Suprapubic skin (tissue), 4 donors: Measurements from ENCODE around the gene ALKBH1. TPM values are rescaled to one million over a fixed set of nuclear protein-coding genes. Genes with fewer than 3 reads are reported as not detected.

ENCODE experiments used
- DNase-seq, 2 donors: peaks; one replicate each; pipeline ENCODE4 v3.0.0-alpha.2; 2019; ENCODE audit warnings: low spot score in 2 of 2
- H3K27ac ChIP-seq: fragments of 200-600 bp; sonication (generic); one replicate; pipeline ENCODE4 v1.5.1; 2019
- H3K27me3 ChIP-seq: fragments of 200-600 bp; sonication (generic); one replicate; pipeline ENCODE4 v1.5.1; 2019
- H3K36me3 ChIP-seq: fragments of 200-600 bp; sonication (generic); one replicate; pipeline ENCODE4 v1.5.1; 2019
- H3K4me1 ChIP-seq: fragments of 200-600 bp; sonication (generic); one replicate; pipeline ENCODE4 v1.5.1; 2019
- H3K4me3 ChIP-seq: fragments of 200-600 bp; sonication (generic); one replicate; pipeline ENCODE4 v1.5.1; 2019; ENCODE audit warnings: mild to moderate bottlenecking
- H3K9me3 ChIP-seq: fragments of 200-600 bp; sonication (generic); one replicate; pipeline ENCODE4 v1.5.1; 2019
- CTCF ChIP-seq, 2 donors: fragments of 200-600 bp in 1 of 2; fragments of 450-650 bp in 1 of 2; sonication (generic) in 1 of 2; IDR thresholded peaks; one replicate each; pipeline ENCODE4 v1.5.1; 2016 to 2019; ENCODE audit warnings: antibody characterized with exemption in 2 of 2, mild to moderate bottlenecking in 1 of 2, moderate library complexity in 1 of 2
- EP300 ChIP-seq: sonication (generic); formaldehyde crosslinking; IDR thresholded peaks from one replicate; pipeline ENCODE4 v1.6.1; 2017; ENCODE audit warnings: antibody characterized with exemption
- POLR2A ChIP-seq, 2 donors: fragments of 450-650 bp; IDR thresholded peaks; one replicate each; pipeline ENCODE4 v1.6.1; 2017; ENCODE audit warnings: antibody characterized with exemption in 2 of 2, mild to moderate bottlenecking in 2 of 2, moderate library complexity in 2 of 2
- POLR2AphosphoS5 ChIP-seq, 3 donors: sonication (generic); formaldehyde crosslinking; IDR thresholded peaks; one replicate each; pipeline ENCODE4 v1.6.1; 2017; ENCODE audit warnings: antibody characterized with exemption in 3 of 3
- WGBS: methylation state at CpG from one replicate; pipeline ENCODE4 v1.1.5; 2018; 5-methylcytosine and 5-hydroxymethylcytosine counted together
- total RNA-seq, 4 donors: library from RNA; depleted of rRNA; stranded (reverse); fragments of >200 nt; gene quantifications; one replicate each; pipeline ENCODE4 v1.1.0, GENCODE V29; 2016

Gene ALKBH1
- total RNA-seq, 4 donors from 2014 or later: 6.4 to 13.4 (median 7.3) TPM

DNA sequence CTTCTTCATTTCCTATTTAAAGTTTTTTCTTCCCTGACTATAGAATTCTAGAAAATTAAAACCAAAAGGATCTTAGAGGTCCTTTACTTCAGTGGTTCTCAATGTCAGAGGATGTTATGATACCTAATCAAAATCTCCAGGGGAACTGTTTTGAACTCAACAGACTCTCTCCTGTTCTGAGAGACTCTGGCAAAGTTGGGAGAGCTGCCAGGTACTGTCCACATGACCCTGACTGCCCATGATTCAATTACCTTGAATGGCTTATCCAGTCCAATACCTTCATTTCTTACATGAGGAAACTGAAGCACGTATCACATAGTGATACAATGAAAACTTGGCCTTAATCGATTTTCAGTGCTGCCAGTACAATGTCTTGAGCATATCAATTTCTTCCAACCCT, 16.6 kb downstream of the ALKBH1 start:
- Histone ChIP-seq H3K27me3 (no peaks in the 10 kb centered on the region), H3K4me1 (no peaks in the 10 kb centered on the region), H3K9me3 (no peaks in the 10 kb centered on the region), H3K36me3 (peaks cover 65% of the 10 kb centered on the region), H3K4me3 (no peak overlapping the region), H3K27ac (no peak overlapping the region)
- no peak for DNase-seq
- WGBS: 97% methylated on average over 2 of the region's 2 CpGs
- no peak for TF ChIP-seq EP300
- no peak for TF ChIP-seq POLR2A (IDR thresholded peaks at IDR 0.05)

- Histone ChIP-seq H3K4me1 (peaks cover 8% of the 10 kb centered on the region), H3K27ac (no peak overlapping the region)
- 21% methylated on average over 1 of the region's 1 CpG for WGBS
These were observed 25.7 kb downstream of the ALKBH1 start for GRCh38 chr14:77682158-77682553.

DNA sequence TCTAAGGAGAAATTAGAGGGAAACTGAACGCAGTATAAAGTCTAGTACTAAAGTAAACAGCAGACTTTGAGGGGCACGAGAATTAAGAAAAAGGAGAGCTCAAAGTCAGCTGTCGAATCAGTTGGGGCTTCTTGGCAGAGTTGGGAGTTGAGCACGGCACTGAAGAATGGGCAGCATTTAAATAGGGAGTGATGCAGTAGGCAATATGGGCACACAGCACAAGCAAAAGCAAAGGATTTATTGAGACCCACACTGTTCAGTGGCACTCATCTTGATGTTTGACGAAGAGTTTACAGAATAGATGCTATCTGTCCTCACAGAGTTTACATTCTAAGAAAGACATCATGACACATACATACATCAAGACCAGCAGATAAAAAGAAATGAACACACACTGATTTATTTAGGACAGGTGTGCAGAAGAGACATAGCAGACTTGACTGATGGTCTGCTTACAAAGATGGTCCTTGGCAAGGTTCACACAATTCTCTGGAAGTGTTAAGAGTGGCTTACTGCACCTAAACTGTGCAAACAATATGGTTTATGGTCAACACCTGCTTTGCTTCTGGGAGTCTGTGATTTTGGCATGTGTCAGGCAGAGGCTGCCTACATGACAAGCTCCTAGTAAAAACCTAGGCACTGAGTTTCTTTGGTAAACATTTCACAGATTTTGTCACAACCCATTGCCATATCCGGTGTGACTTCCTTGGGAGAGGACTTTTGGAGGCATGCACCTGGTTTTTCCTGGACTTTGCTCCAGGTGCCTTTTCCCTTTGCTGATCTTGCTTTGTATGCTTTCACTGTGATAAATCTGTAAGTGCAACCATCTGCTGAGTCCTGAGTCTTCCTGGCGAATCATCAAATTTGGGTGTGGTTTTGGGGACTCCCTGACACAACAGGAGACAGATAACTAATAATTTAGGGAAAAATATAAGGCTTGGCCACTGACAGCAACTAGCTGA, 26.3 kb downstream of the ALKBH1 start:
- H3K27me3 ChIP-seq: no peaks in the 10 kb centered on the region
- no peak overlapping the region for H3K4me3 ChIP-seq
- H3K36me3 ChIP-seq: peaks cover 21% of the 10 kb centered on the region
- peaks cover 8% of the 10 kb centered on the region for H3K4me1 ChIP-seq
- 82% methylated on average over 7 of the region's 7 CpGs for WGBS
- no peak for DNase-seq
- TF ChIP-seq POLR2AphosphoS5 (IDR thresholded peaks at IDR 0.05): no peak
- no peak for TF ChIP-seq CTCF (IDR thresholded peaks at IDR 0.05)
- TF ChIP-seq EP300: no peak
- TF ChIP-seq POLR2A (IDR thresholded peaks at IDR 0.05): no peak
- no peaks in the 10 kb centered on the region for H3K9me3 ChIP-seq
- no peak overlapping the region for H3K27ac ChIP-seq

More at GRCh38 chr14:77682158-77682553, 25.7 kb downstream of the ALKBH1 start:
- H3K4me3 ChIP-seq: no peak overlapping the region
- peaks cover 25% of the 10 kb centered on the region for H3K36me3 ChIP-seq
- H3K27me3 ChIP-seq: no peaks in the 10 kb centered on the region
- TF ChIP-seq POLR2AphosphoS5 (IDR thresholded peaks at IDR 0.05) (no peak), EP300 (no peak), CTCF (IDR thresholded peaks at IDR 0.05) (no peak), POLR2A (IDR thresholded peaks at IDR 0.05) (no peak)
- DNase-seq: no peak
- H3K9me3 ChIP-seq: no peaks in the 10 kb centered on the region

DNA sequence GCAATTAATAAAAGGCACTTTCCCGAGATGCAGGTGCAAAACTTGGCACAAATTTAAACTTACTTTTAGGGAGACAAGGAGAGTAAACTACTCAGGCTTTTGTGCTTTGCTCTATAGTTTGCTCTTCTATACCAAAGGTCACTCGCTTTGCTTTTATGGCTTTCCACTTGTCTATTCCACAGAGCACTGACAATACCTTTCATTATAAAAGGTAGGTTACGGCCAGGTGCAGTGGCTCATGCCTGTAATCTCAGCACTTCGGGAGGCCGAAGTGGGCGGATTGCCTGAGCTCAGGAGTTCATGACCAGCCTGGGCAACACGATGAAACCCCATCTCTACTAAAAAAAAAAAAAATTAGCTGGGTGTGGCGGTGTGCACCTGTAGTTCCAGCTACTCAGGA, 32.9 kb downstream of the ALKBH1 start:
- no peak overlapping the region for H3K27ac ChIP-seq
- no peaks in the 10 kb centered on the region for H3K9me3 ChIP-seq
- H3K36me3 ChIP-seq: peaks cover 57% of the 10 kb centered on the region
- no peaks in the 10 kb centered on the region for H3K27me3 ChIP-seq
- no peak for TF ChIP-seq CTCF (IDR thresholded peaks at IDR 0.05)
- TF ChIP-seq POLR2A (IDR thresholded peaks at IDR 0.05): no peak
- no peak for TF ChIP-seq EP300
- no peak for TF ChIP-seq POLR2AphosphoS5 (IDR thresholded peaks at IDR 0.05)
- no peak for DNase-seq
- no peak overlapping the region for H3K4me3 ChIP-seq
- WGBS: 96% methylated on average over 8 of the region's 8 CpGs
- H3K4me1 ChIP-seq: no peaks in the 10 kb centered on the region

DNA sequence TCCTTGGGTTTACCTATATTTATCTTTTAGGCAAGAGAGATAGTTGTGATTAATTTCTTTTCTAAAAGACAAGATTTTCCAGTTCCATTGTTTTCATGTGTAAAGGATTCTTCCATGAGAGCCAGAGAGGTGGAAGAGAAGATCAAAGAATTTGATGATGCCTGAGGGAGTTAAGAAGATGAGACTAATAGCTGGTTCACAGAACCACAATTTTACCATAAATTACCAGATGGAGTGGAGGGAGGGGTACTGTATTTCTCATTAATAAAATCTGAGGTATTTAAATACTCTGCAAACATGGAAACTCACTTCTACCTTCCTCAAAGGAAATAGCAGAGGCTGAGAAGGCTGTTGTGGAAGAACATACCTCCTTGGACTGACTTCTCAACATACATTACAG, 34.6 kb downstream of the ALKBH1 start:
- no peak for DNase-seq
- Histone ChIP-seq H3K27me3 (no peaks in the 10 kb centered on the region), H3K4me1 (no peaks in the 10 kb centered on the region), H3K4me3 (no peak overlapping the region), H3K9me3 (no peaks in the 10 kb centered on the region), H3K27ac (no peak overlapping the region), H3K36me3 (peaks cover 40% of the 10 kb centered on the region)
- TF ChIP-seq CTCF (IDR thresholded peaks at IDR 0.05): no peak
- TF ChIP-seq POLR2AphosphoS5 (IDR thresholded peaks at IDR 0.05): no peak
- TF ChIP-seq EP300: no peak
- no peak for TF ChIP-seq POLR2A (IDR thresholded peaks at IDR 0.05)
